Measurements from ENCODE around the gene RHPN2.
A peak's percentile ranks its signal among the peaks of the same experiment; 100 is the strongest.
"Not testable (repeated sequence)": the region's sequence is repeated elsewhere in the genome, so short reads cannot be mapped to it uniquely, and the experiment has no call there.

RHPN2 gene

GRCh38 chr19:33071887-33072286 lies 7.2 kb upstream of the RHPN2 start:
- no peak for DNase-seq (ENCODE audit: low read depth)
- H3K4me3 ChIP-seq (ENCODE audit: low read depth, low read length), result no peak overlapping the region

- no peak for DNase-seq (ENCODE audit: low read depth)
- no peak overlapping the region for H3K4me3 ChIP-seq (ENCODE audit: low read depth, low read length)
Measured at GRCh38 chr19:33067121-33067520, 2.4 kb upstream of the RHPN2 start.

GRCh38 chr19:33066543-33066942 lies 1.9 kb upstream of the RHPN2 start:
- no peak overlapping the region for H3K4me3 ChIP-seq (ENCODE audit: low read depth, low read length)
- no peak for DNase-seq (ENCODE audit: low read depth)

- DNase-seq (ENCODE audit: low read depth), result no peak
- peak overlapping the region; percentile 52 for H3K4me3 ChIP-seq (ENCODE audit: low read depth, low read length)
Measured at GRCh38 chr19:33064458-33064791, 263 bp downstream of the RHPN2 start.

GRCh38 chr19:33063753-33064457 lies 783 bp downstream of the RHPN2 start:
- H3K4me3 ChIP-seq (ENCODE audit: low read depth, low read length), result peak overlapping the region; percentile 52
- DNase-seq (ENCODE audit: low read depth), result no peak

GRCh38 chr19:33063356-33063752 lies 1.3 kb downstream of the RHPN2 start:
- no peak for DNase-seq (ENCODE audit: low read depth)
- H3K4me3 ChIP-seq (ENCODE audit: low read depth, low read length), result no peak overlapping the region

GRCh38 chr19:33062902-33063301 lies 1.8 kb downstream of the RHPN2 start:
- no peak overlapping the region for H3K4me3 ChIP-seq (ENCODE audit: low read depth, low read length)
- DNase-seq (ENCODE audit: low read depth), result no peak

- H3K4me3 ChIP-seq (ENCODE audit: low read depth, low read length), result no peak overlapping the region
- DNase-seq (ENCODE audit: low read depth), result no peak
Measured at GRCh38 chr19:33060586-33060985, 4.1 kb downstream of the RHPN2 start.

- DNase-seq (ENCODE audit: low read depth), result no peak
- H3K4me3 ChIP-seq (ENCODE audit: low read depth, low read length), result no peak overlapping the region
Measured at GRCh38 chr19:33055718-33056117, 9.0 kb downstream of the RHPN2 start.

- no peak for DNase-seq (ENCODE audit: low read depth)
- H3K4me3 ChIP-seq (ENCODE audit: low read depth, low read length), result no peak overlapping the region
Measured at GRCh38 chr19:33054623-33055022, 10.1 kb downstream of the RHPN2 start.

GRCh38 chr19:33052352-33052972 lies 12.2 kb downstream of the RHPN2 start:
- peak; percentile 7 for DNase-seq (ENCODE audit: low read depth)

GRCh38 chr19:33050110-33050509 lies 14.6 kb downstream of the RHPN2 start:
- DNase-seq (ENCODE audit: low read depth), result no peak
- no peak overlapping the region for H3K4me3 ChIP-seq (ENCODE audit: low read depth, low read length)

More at GRCh38 chr19:33052352-33052972, 12.2 kb downstream of the RHPN2 start:
- H3K4me3 ChIP-seq (ENCODE audit: low read depth, low read length), result no peak overlapping the region

GRCh38 chr19:33048806-33049676 lies 15.6 kb downstream of the RHPN2 start:
- no peak overlapping the region for H3K4me3 ChIP-seq (ENCODE audit: low read depth, low read length)
- no peak for DNase-seq (ENCODE audit: low read depth)

- DNase-seq (ENCODE audit: low read depth), result no peak
- H3K4me3 ChIP-seq (ENCODE audit: low read depth, low read length), result no peak overlapping the region
Measured at GRCh38 chr19:33047422-33047821, 17.3 kb downstream of the RHPN2 start.

GRCh38 chr19:33041828-33042160 lies 22.9 kb downstream of the RHPN2 start:
- not testable (repeated sequence) for DNase-seq (ENCODE audit: low read depth); H3K4me3 ChIP-seq (ENCODE audit: low read depth, low read length)

- DNase-seq (ENCODE audit: low read depth), result no peak
- H3K4me3 ChIP-seq (ENCODE audit: low read depth, low read length), result no peak overlapping the region
Measured at GRCh38 chr19:33040994-33041827, 23.5 kb downstream of the RHPN2 start.

- no peak overlapping the region for H3K4me3 ChIP-seq (ENCODE audit: low read depth, low read length)
- DNase-seq (ENCODE audit: low read depth), result no peak
Measured at GRCh38 chr19:33039815-33040214, 24.9 kb downstream of the RHPN2 start.

GRCh38 chr19:33039108-33039599 lies 25.5 kb downstream of the RHPN2 start:
- no peak overlapping the region for H3K4me3 ChIP-seq (ENCODE audit: low read depth, low read length)
- DNase-seq (ENCODE audit: low read depth), result no peak

- not testable (repeated sequence) for DNase-seq (ENCODE audit: low read depth); H3K4me3 ChIP-seq (ENCODE audit: low read depth, low read length)
Measured at GRCh38 chr19:33037168-33038025, 27.3 kb downstream of the RHPN2 start.
